Heart right ventricle (tissue), 16 donors: ENCODE results near the gene PDLIM5. TPM values are rescaled to one million over a fixed set of nuclear protein-coding genes. Genes with fewer than 3 reads are reported as not detected.

Source experiments
- ATAC-seq, 8 donors: fragments of 200-7000 bp; cut with Tn5 transposase; one replicate each; pipeline ENCODE4 v1.9.1; 2020; ENCODE audit warnings: mild to moderate bottlenecking in 8 of 8, moderate library complexity in 8 of 8, moderate number of reproducible peaks in 1 of 8
- DNase-seq, 2 donors: peaks; one replicate each; pipeline ENCODE4 v3.0.0-alpha.2; 2020
- H3K27ac ChIP-seq, 10 donors: fragments of 200-600 bp; sonication (generic) in 2 of 10; one replicate each; pipeline versions ENCODE4 v1.5.0 to v1.8.0; 2020 to 2022; ENCODE audit warnings: mild to moderate bottlenecking in 3 of 10
- H3K27me3 ChIP-seq, 7 donors: fragments of 200-600 bp; one replicate each; pipeline ENCODE4 v1.8.0; 2021 to 2022; ENCODE audit warnings: mild to moderate bottlenecking in 2 of 7
- H3K36me3 ChIP-seq, 9 donors: fragments of 200-600 bp; sonication (generic) in 1 of 9; one replicate each; pipeline versions ENCODE4 v1.5.0 to v1.8.0; 2020 to 2022; ENCODE audit warnings: mild to moderate bottlenecking in 2 of 9
- H3K4me1 ChIP-seq, 9 donors: fragments of 200-600 bp; sonication (generic) in 1 of 9; one replicate each; pipeline versions ENCODE4 v1.5.0 to v1.8.0; 2020 to 2022; ENCODE audit warnings: mild to moderate bottlenecking in 4 of 9
- H3K4me3 ChIP-seq, 10 donors: fragments of 200-600 bp; sonication (generic) in 2 of 10; one replicate each; pipeline versions ENCODE4 v1.5.0 to v1.8.0; 2020 to 2022; ENCODE audit warnings: mild to moderate bottlenecking in 7 of 10, moderate library complexity in 2 of 10
- H3K9me3 ChIP-seq, 11 donors: fragments of 200-600 bp in 10 of 11; sonication (generic) in 2 of 11; one replicate each; pipeline versions ENCODE4 v1.5.0 to v1.8.0; 2013 to 2022; ENCODE audit warnings: mild to moderate bottlenecking in 2 of 11, control low read depth in 1 of 11, moderate library complexity in 1 of 11
- WGBS, 2 donors: extraction: QIAGEN DNeasy Blood & Tissue Kit; methylation state at CpG; one replicate each; pipeline ENCODE4 v1.1.7; 2013; ENCODE audit warnings: inconsistent platforms in 1 of 2; 5-methylcytosine and 5-hydroxymethylcytosine counted together
- intact Hi-C, 10 donors: fragments of 100-400 bp; cut with DNase I; formaldehyde crosslinking; loops; one replicate each; pipeline versions ENCODE4 v1.11.1 to v1.14.2; 2022
- polyA plus RNA-seq, 2 donors: library from polyadenylated mRNA; stranded (reverse); fragments of 200-250 nt; gene quantifications; one replicate each; pipeline ENCODE4 v1.2.3, GENCODE V29; 2013
- total RNA-seq, 10 donors: library from RNA; stranded (reverse); fragmentation: NEBNext Ultra II Directional in 3 of 10; extraction: Animal tissue kit (Norgen Biotek cat#: 25700) in 3 of 10; gene quantifications; one replicate each; pipeline versions ENCODE4 v1.2.1 to v1.2.4, GENCODE V29; 2021 to 2023
- TF ChIP-seq, protein P1 (sequence below), 9 donors: fragments of 200-600 bp; sonication (generic) in 2 of 9; IDR thresholded peaks; one replicate each; pipeline versions ENCODE4 v1.5.0 to v1.8.0; 2021 to 2022; ENCODE audit warnings: antibody characterized with exemption in 9 of 9, mild to moderate bottlenecking in 5 of 9, moderate library complexity in 1 of 9
- donor health status: Arrhythmogenic right ventricular cardiomyopathy.
- donor health status: ischemic (EF 13 %, LVEDD 7.1; RV severe dilation, severe dysfunction).
- donor health status: healthy with polysubstance abuse.
- donor health status: DM: no; HTN: yes; CAD: no.
- donor health status: DM: no; HTN: no; CAD: no.
- donor health status: ischemic (EF 25% LVEDD 6.9; RV normal size, moderate dysfunction).
- donor health status: ischemic (EF 25% LVEDD 5.7; RV mildly dilated, moderate dysfunction).
- donor health status: healthy.
- donor health status: DM: yes; HTN: yes; CAD: no.
- donor health status: Ischemic cardiomyopathy.
- donor health status: ischemic (EF 35%, LVEDD 5.7; RV mildly dilated, moderate dysfunction).
- donor health status: nonischemic (EF 11% LVEDD 7.7; RV severe dilation, severe dysfunction).
- donor health status: DM: yes; HTN: yes; CAD: no.
- donor health status: PGD.
- donor health status: ischemic (EF 29% LVEDD 5.4; RV normal size, mild dysfunction).
- donor health status: nonischemic (EF 23%, LVEDD 6.1; RV moderate dilation, normal function).

Gene PDLIM5
- total and polyA plus RNA-seq, 12 donors, result 221 to 1,549 (median 1,269) TPM

DNA sequence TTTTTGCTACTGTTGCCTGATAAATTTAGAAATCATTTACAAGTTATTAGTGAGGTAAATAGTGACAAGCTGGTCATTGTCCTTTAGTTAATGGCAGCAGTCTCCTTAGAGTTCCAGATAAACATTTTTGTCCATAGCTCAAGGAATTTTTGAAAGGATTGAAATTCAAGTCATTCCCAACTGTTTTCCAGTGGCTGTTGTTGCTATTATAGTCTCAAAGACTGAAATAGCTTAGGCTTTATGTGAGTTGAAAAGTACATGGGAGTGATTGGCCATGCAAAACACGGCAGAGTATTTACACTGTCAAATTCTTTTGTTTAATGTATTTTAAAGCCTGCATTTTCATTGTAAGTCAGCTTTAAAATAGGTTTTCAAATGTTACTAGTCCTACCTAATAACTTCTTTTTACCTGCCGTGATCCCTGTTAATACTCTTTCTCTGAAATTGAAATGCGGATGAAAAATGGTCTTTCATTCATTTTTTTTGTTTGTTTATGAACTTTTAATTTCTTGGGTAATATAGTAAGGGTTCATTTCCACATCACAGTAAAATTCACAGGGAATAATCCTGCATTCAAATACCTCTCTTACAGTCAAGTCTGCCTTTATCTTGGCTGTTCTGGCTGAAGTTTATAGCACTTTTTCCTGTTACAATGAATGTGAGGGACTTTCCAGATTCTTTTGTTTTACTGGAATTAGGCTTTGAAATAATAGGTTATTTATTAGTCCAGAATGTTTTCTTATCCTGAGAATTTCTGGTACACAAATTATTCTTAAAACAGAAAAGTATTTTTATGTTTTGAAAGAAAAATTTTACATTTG lies 85.1 kb downstream of the PDLIM5 start:
- Histone ChIP-seq H3K4me1 (peaks cover 8 to 99% (median 84%) of the 10 kb centered on the region in 9 donors), H3K27me3 (no peaks in the 10 kb centered on the region), H3K4me3 (no peak overlapping the region), H3K27ac (peak overlapping the region; percentile 8 to 76 (median 44)), H3K9me3 (no peaks in the 10 kb centered on the region), H3K36me3 (peaks cover 0 to 6% (median 0%) of the 10 kb centered on the region in 9 donors)
- TF ChIP-seq, protein P1, sequence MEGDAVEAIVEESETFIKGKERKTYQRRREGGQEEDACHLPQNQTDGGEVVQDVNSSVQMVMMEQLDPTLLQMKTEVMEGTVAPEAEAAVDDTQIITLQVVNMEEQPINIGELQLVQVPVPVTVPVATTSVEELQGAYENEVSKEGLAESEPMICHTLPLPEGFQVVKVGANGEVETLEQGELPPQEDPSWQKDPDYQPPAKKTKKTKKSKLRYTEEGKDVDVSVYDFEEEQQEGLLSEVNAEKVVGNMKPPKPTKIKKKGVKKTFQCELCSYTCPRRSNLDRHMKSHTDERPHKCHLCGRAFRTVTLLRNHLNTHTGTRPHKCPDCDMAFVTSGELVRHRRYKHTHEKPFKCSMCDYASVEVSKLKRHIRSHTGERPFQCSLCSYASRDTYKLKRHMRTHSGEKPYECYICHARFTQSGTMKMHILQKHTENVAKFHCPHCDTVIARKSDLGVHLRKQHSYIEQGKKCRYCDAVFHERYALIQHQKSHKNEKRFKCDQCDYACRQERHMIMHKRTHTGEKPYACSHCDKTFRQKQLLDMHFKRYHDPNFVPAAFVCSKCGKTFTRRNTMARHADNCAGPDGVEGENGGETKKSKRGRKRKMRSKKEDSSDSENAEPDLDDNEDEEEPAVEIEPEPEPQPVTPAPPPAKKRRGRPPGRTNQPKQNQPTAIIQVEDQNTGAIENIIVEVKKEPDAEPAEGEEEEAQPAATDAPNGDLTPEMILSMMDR (IDR thresholded peaks at IDR 0.05), result no peak
- intact Hi-C loops, result loop anchor here in 2 of 10 donors (10.0 kb wide), 1 partner anchor 82 kb away; the partner anchor contains the start of gene PDLIM5 (in 2 of the 2)
- ATAC-seq (no peak), DNase-seq (no peak)
- WGBS, 2 donors, result 51 to 60% methylated on average over 3 of the region's 3 CpGs

DNA sequence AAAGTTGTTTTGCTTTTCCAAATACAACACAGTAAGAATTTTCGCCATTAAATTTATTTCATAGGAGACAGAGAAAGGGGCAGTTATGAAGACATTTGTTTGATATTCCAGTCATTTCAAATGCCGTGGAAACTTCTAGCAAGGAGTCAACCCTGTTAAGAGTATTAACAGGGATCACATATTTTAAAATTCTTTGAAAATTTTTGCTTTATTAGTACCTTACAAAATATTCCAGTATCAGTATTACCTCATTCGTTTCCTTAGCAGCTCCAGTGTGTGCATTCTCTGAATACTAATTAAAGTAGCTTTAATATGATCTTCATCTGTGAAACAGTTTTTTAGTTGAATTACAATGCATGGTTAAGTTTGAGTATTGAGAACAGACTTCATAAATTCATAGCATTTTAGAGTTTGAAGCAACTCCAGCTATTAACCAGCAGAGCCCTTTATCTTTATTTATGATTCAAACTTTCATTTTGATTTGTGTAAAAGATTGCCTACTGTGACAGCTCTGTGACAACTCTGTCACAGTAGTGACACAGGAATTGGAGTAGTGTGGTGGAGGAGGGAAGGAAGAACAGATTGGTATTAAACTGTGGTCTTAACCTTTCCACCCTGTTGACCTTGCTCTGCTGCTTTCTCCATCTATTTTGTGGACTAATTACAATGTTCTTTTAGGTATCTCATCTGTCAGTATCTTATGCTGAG lies 86.3 kb downstream of the PDLIM5 start:
- WGBS, 2 donors, result 56 to 70% methylated on average over 3 of the region's 3 CpGs
- DNase-seq (no peak), ATAC-seq (no peak)
- H3K36me3 ChIP-seq, result peaks cover 0 to 6% (median 0%) of the 10 kb centered on the region in 9 donors
- peaks cover 8 to 94% (median 78%) of the 10 kb centered on the region in 9 donors for H3K4me1 ChIP-seq
- H3K9me3 ChIP-seq, result no peaks in the 10 kb centered on the region
- intact Hi-C loops, result loop anchor here in 2 of 10 donors (10.0 kb wide), 1 partner anchor 83 kb away; the partner anchor contains the start of gene PDLIM5 (in 2 of the 2)
- TF ChIP-seq, protein P1 (IDR thresholded peaks at IDR 0.05), result no peak
- no peaks in the 10 kb centered on the region for H3K27me3 ChIP-seq
- no peak overlapping the region for H3K4me3 ChIP-seq
- H3K27ac ChIP-seq, result peak overlapping the region in 7 of 10 donors; percentile 0 to 76 (median 56)

DNA sequence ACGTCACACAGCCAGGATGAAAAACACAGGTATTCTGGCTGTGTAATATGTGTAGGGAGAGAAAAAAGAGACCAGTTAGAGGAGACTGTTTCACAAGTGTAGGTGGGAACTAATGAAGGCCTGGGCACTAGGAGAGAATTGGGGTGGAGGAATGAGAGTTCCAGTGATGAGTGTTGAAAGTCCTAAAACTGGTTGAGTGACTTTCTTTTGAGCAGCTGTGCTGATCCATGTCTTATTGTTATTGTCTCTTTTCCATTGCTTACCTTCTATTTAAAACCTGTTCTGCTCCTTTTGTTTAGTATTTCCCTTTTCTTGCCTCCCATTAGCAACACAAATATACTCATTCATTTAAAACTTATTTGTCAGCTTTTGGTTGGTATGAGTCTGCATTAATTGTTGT lies 88.7 kb downstream of the PDLIM5 start:
- intact Hi-C loops, result no loop called here
- no peaks in the 10 kb centered on the region for H3K9me3 ChIP-seq
- WGBS, 2 donors, result 62 to 70% methylated on average over 1 of the region's 1 CpG
- peaks cover 0 to 6% (median 0%) of the 10 kb centered on the region in 9 donors for H3K36me3 ChIP-seq
- no peak overlapping the region for H3K4me3 ChIP-seq
- H3K27me3 ChIP-seq, result no peaks in the 10 kb centered on the region
- DNase-seq, result no peak
- H3K4me1 ChIP-seq, result peaks cover 8 to 86% (median 72%) of the 10 kb centered on the region in 9 donors
- TF ChIP-seq, protein P1 (IDR thresholded peaks at IDR 0.05), result no peak
- ATAC-seq, result no peak
- H3K27ac ChIP-seq, result peak overlapping the region in 6 of 10 donors; percentile 5 to 72 (median 59)

DNA sequence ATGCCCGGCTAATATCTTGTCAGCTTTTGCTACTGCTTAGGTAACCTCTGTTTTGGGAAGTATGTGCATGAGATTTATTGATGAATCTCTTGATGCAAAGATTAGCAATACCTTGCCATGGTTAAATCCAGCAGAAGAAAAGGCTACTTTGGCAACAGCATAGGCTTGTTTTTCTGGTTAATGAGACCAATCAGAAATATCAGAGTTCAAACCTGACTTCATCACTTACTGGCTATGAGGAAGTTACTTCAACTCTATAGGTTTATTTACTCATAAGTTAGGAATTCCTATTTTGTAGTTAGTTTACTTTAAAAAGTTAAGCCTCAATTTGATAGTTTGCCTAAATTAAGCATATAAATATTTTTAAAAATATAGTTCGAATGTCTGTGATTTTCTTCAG lies 93.1 kb downstream of the PDLIM5 start:
- Histone ChIP-seq H3K27me3 (no peaks in the 10 kb centered on the region), H3K4me3 (no peak overlapping the region), H3K9me3 (no peaks in the 10 kb centered on the region), H3K27ac (peak overlapping the region in 7 of 10 donors; percentile 1 to 90 (median 85)), H3K4me1 (peaks cover 11 to 80% (median 55%) of the 10 kb centered on the region in 9 donors), H3K36me3 (peaks cover 0 to 6% (median 0%) of the 10 kb centered on the region in 9 donors)
- 68 to 70% methylated on average over 2 of the region's 2 CpGs for WGBS, 2 donors
- DNase-seq, result no peak
- TF ChIP-seq, protein P1 (IDR thresholded peaks at IDR 0.05), result no peak
- no peak for ATAC-seq
- intact Hi-C loops, result no loop called here
